CD14-positive monocyte (primary cell): ENCODE data around the gene MRPL54. TPM values are rescaled to one million over a fixed set of nuclear protein-coding genes. Genes with fewer than 3 reads are reported as not detected.

ENCODE experiments used
- DNase-seq, 3 donors: peaks; one replicate each; pipeline ENCODE4 v3.0.0-alpha.2; 2011 to 2022
- H2AFZ ChIP-seq: 2 replicates; pipeline ENCODE4 v1.6.0; 2012; ENCODE audit warnings: mild to moderate bottlenecking, low read depth, low read length, inconsistent platforms; ENCODE audit not compliant: insufficient read depth, poor library complexity, severe bottlenecking
- H3K27ac ChIP-seq, 2 donors: 1 replicate in 1 of 2; 2 replicates in 1 of 2; pipeline ENCODE4 v1.5.1; 2012 to 2013; ENCODE audit warnings: low read length in 2 of 2, control low read depth in 1 of 2, inconsistent platforms in 1 of 2, low read depth in 1 of 2, mild to moderate bottlenecking in 1 of 2
- H3K27me3 ChIP-seq, 2 donors: one replicate each; pipeline versions ENCODE4 v1.6.0 to v1.6.1; 2011 to 2013; ENCODE audit warnings: low read length in 2 of 2; ENCODE audit not compliant: control insufficient read depth in 2 of 2, insufficient read depth in 2 of 2
- H3K36me3 ChIP-seq, 2 donors: replicated peaks in 1 of 2; 1 replicate in 1 of 2; 2 replicates in 1 of 2; pipeline versions ENCODE4 v1.5.1 to v1.6.1; 2012 to 2013; ENCODE audit warnings: low read length in 2 of 2, control low read depth in 1 of 2, inconsistent platforms in 1 of 2, mild to moderate bottlenecking in 1 of 2; ENCODE audit not compliant: insufficient read depth in 2 of 2, control insufficient read depth in 1 of 2
- H3K4me1 ChIP-seq, 2 donors: 1 replicate in 1 of 2; 2 replicates in 1 of 2; pipeline versions ENCODE4 v1.5.1 to v1.6.1; 2012 to 2013; ENCODE audit warnings: low read length in 2 of 2, control low read depth in 1 of 2, inconsistent platforms in 1 of 2, mild to moderate bottlenecking in 1 of 2, moderate library complexity in 1 of 2; ENCODE audit not compliant: insufficient read depth in 2 of 2, control insufficient read depth in 1 of 2
- H3K4me2 ChIP-seq: replicated peaks from 2 replicates; pipeline ENCODE3; 2012; ENCODE audit warnings: low read length, moderate library complexity, mild to moderate bottlenecking; ENCODE audit not compliant: poor library complexity, severe bottlenecking; ENCODE audit errors: extremely low read depth
- H3K4me3 ChIP-seq, 3 experiments: fragments of 200-600 bp in 1 of 3; sonication (generic) in 1 of 3; replicated peaks in 1 of 3; 1 replicate in 2 of 3; 2 replicates in 1 of 3; pipeline ENCODE4 v1.5.1; 2011 to 2013; ENCODE audit warnings: low read length in 3 of 3, mild to moderate bottlenecking in 3 of 3, control low read depth in 2 of 3, low read depth in 2 of 3, inconsistent platforms in 1 of 3, moderate library complexity in 1 of 3
- H3K79me2 ChIP-seq: 2 replicates; pipeline ENCODE4 v1.6.0; 2012; ENCODE audit warnings: mild to moderate bottlenecking, control low read depth, inconsistent platforms, low read length, moderate library complexity; ENCODE audit not compliant: insufficient read depth
- H3K9ac ChIP-seq: 2 replicates; pipeline ENCODE4 v1.6.0; 2017; ENCODE audit warnings: low read length, mild to moderate bottlenecking; ENCODE audit not compliant: insufficient read depth, poor library complexity, severe bottlenecking
- H3K9me3 ChIP-seq, 2 donors: replicated peaks in 1 of 2; 1 replicate in 1 of 2; 2 replicates in 1 of 2; pipeline versions ENCODE4 v1.5.1 to v1.6.1; 2012 to 2013; ENCODE audit warnings: low read length in 2 of 2, control low read depth in 1 of 2; ENCODE audit not compliant: control insufficient read depth in 1 of 2, insufficient read depth in 1 of 2
- H4K20me1 ChIP-seq: 2 replicates; pipeline ENCODE4 v1.6.0; 2012; ENCODE audit warnings: mild to moderate bottlenecking, low read length, control low read depth, moderate library complexity; ENCODE audit not compliant: insufficient read depth
- H3K27ac Mint-ChIP-seq, 7 donors: one replicate each; pipeline ENCODE4 v1.8.0; 2020; ENCODE audit warnings: mild to moderate bottlenecking in 7 of 7, mixed read lengths in 7 of 7, moderate library complexity in 6 of 7, inconsistent platforms in 2 of 7
- H3K27me3 Mint-ChIP-seq, 3 donors: one replicate each; pipeline ENCODE4 v1.8.0; 2021 to 2022; ENCODE audit warnings: low read depth in 3 of 3, mild to moderate bottlenecking in 3 of 3, mixed read lengths in 3 of 3, moderate library complexity in 3 of 3, inconsistent platforms in 1 of 3
- H3K36me3 Mint-ChIP-seq, 2 donors: one replicate each; pipeline ENCODE4 v1.8.0; 2020; ENCODE audit warnings: mixed read lengths in 2 of 2, inconsistent platforms in 1 of 2, mild to moderate bottlenecking in 1 of 2
- H3K4me1 Mint-ChIP-seq: one replicate; pipeline ENCODE4 v1.8.0; 2020; ENCODE audit warnings: mild to moderate bottlenecking, mixed read lengths
- H3K4me3 Mint-ChIP-seq, 2 donors: one replicate each; pipeline ENCODE4 v1.8.0; 2020; ENCODE audit warnings: mild to moderate bottlenecking in 2 of 2, mixed read lengths in 2 of 2, moderate library complexity in 1 of 2
- H3K9me3 Mint-ChIP-seq, 7 donors: one replicate each; pipeline ENCODE4 v1.8.0; 2020 to 2022; ENCODE audit warnings: mixed read lengths in 7 of 7, mild to moderate bottlenecking in 6 of 7, moderate library complexity in 6 of 7, inconsistent platforms in 2 of 7
- CTCF ChIP-seq: fragments of 200-600 bp; IDR thresholded peaks from one replicate; pipeline ENCODE4 v1.8.0; 2022; ENCODE audit warnings: antibody characterized with exemption, mild to moderate bottlenecking
- WGBS: methylation state at CpG from one replicate; pipeline ENCODE4 v1.1.5; 2013; ENCODE audit warnings: missing lambda C conversion rate; ENCODE audit not compliant: insufficient coverage; 5-methylcytosine and 5-hydroxymethylcytosine counted together
- intact Hi-C, 2 donors: fragments of 100-400 bp; cut with micrococcal nuclease; formaldehyde crosslinking; loops; one replicate each; pipeline versions ENCODE4 v1.15.0 to v1.15.1; 2023
- polyA plus RNA-seq, 3 donors: library from polyadenylated mRNA; depleted of rRNA in 1 of 3; unstranded in 2 of 3; stranded (reverse) in 1 of 3; fragments of 300-500 nt in 2 of 3; fragments of >200 nt in 1 of 3; fragmentation: Illumina TruSeq in 2 of 3; gene quantifications; 1 replicate in 2 of 3; 2 replicates in 1 of 3; pipeline ENCODE4 v1.2.3, GENCODE V29; 2012 to 2021

The MRPL54 gene
- polyA plus RNA-seq, 3 donors, result 39.9 to 133 (median 115) TPM

- intact Hi-C loops, result no loop called here
- no CpG with 5 or more reads among the region's 8 CpGs for WGBS
- DNase-seq, result no peak
- Mint-ChIP-seq H3K27ac (no peak overlapping the region), H3K4me3 (no peak overlapping the region), H3K27me3 (no peaks in the 10 kb centered on the region), H3K4me1 (no peaks in the 10 kb centered on the region), H3K36me3 (peaks cover 18 to 25% of the 10 kb centered on the region in 2 donors), H3K9me3 (peaks cover 0 to 5% (median 3%) of the 10 kb centered on the region in 7 donors)
- Histone ChIP-seq H3K4me2 (no peak overlapping the region), H3K27me3 (no peaks in the 10 kb centered on the region), H3K4me1 (no peaks in the 10 kb centered on the region), H3K79me2 (no peaks in the 10 kb centered on the region), H3K27ac (no peak overlapping the region), H3K9me3 (peaks cover 0 to 3% of the 10 kb centered on the region in 2 donors), H3K9ac (no peak overlapping the region), H2AFZ (no peak overlapping the region), H4K20me1 (no peaks in the 10 kb centered on the region), H3K4me3 (no peak overlapping the region), H3K36me3 (peaks cover 15 to 29% of the 10 kb centered on the region in 2 donors)
- TF ChIP-seq CTCF, result no peak
These were observed 13.5 kb upstream of the MRPL54 start for GRCh38 chr19:3748965-3749364.

- Histone ChIP-seq H3K9me3 (peaks cover 0 to 3% of the 10 kb centered on the region in 2 donors), H3K27me3 (no peaks in the 10 kb centered on the region), H3K79me2 (no peaks in the 10 kb centered on the region), H4K20me1 (no peaks in the 10 kb centered on the region), H3K4me2 (no peak overlapping the region), H3K27ac (no peak overlapping the region), H2AFZ (no peak overlapping the region), H3K4me3 (no peak overlapping the region), H3K4me1 (no peaks in the 10 kb centered on the region), H3K9ac (no peak overlapping the region), H3K36me3 (peaks cover 15 to 29% of the 10 kb centered on the region in 2 donors)
- H3K4me1 Mint-ChIP-seq, result no peaks in the 10 kb centered on the region
- no peak overlapping the region for H3K4me3 Mint-ChIP-seq
- H3K9me3 Mint-ChIP-seq, result peaks cover 0 to 5% (median 3%) of the 10 kb centered on the region in 7 donors
- intact Hi-C loops, result no loop called here
- TF ChIP-seq CTCF, result no peak
- peaks cover 0 to 2% (median 0%) of the 10 kb centered on the region in 3 donors for H3K27me3 Mint-ChIP-seq
- no peak overlapping the region for H3K27ac Mint-ChIP-seq
- DNase-seq, result no peak
- H3K36me3 Mint-ChIP-seq, result peaks cover 18 to 25% of the 10 kb centered on the region in 2 donors
- 100% methylated on average over 2 of the region's 2 CpGs for WGBS
These were observed 12.3 kb upstream of the MRPL54 start for GRCh38 chr19:3750211-3750610.
